NCI-H1092 (cell line): Measurements from ENCODE around the gene CNTF.
A peak's percentile ranks its signal among the peaks of the same experiment; 100 is the strongest.
"Not testable (repeated sequence)": the region's sequence is repeated elsewhere in the genome, so short reads cannot be mapped to it uniquely, and the experiment has no call there.

Source experiments
- DNase-seq: peaks from one replicate; lab custom pipeline; 2025; lab: John Stamatoyannopoulos, UW

Gene CNTF

GRCh38 chr11:58622344-58622743, at the start of gene CNTF:
Gene CNTF (plus strand): TSS chr11:58622665. CDS start chr11:58622753, 88 bp downstream.
- DNase-seq: no peak

- DNase-seq: not testable (repeated sequence)
Measured at GRCh38 chr11:58572906-58573305, 49.6 kb upstream of the CNTF start.

GRCh38 chr11:58573451-58574104, 48.9 kb upstream of the CNTF start:
- no peak for DNase-seq

- no peak for DNase-seq
Measured at GRCh38 chr11:58574881-58575280, 47.6 kb upstream of the CNTF start.

GRCh38 chr11:58575377-58576020, 47.0 kb upstream of the CNTF start, which contains the start of gene LPXN:
Gene LPXN (minus strand): TSS chr11:58575856. CDS start chr11:58575772, 84 bp downstream.
- no peak for DNase-seq

GRCh38 chr11:58576887-58577471, 45.5 kb upstream of the CNTF start:
- no peak for DNase-seq

- DNase-seq: peak; percentile 46
Measured at GRCh38 chr11:58577555-58578135, 44.8 kb upstream of the CNTF start.

GRCh38 chr11:58578136-58578634, 44.3 kb upstream of the CNTF start:
- DNase-seq: peak; percentile 99

- DNase-seq: peak; percentile 99
Measured at GRCh38 chr11:58578635-58579191, 43.8 kb upstream of the CNTF start, which contains the start of gene ZFP91. Gene ZFP91 (plus strand): TSS chr11:58579063. CDS start chr11:58579282, 219 bp downstream.

- peak; percentile 89 for DNase-seq
Measured at GRCh38 chr11:58579192-58580129, 43.0 kb upstream of the CNTF start.

GRCh38 chr11:58580311-58580710, 42.2 kb upstream of the CNTF start:
- no peak for DNase-seq

GRCh38 chr11:58582437-58582836, 40.0 kb upstream of the CNTF start:
- DNase-seq: no peak

GRCh38 chr11:58586998-58587397, 35.5 kb upstream of the CNTF start:
- no peak for DNase-seq

- DNase-seq: no peak
Measured at GRCh38 chr11:58591659-58592058, 30.8 kb upstream of the CNTF start.

- DNase-seq: no peak
Measured at GRCh38 chr11:58592760-58593472, 29.5 kb upstream of the CNTF start.

- no peak for DNase-seq
Measured at GRCh38 chr11:58594826-58595225, 27.6 kb upstream of the CNTF start.

GRCh38 chr11:58596621-58597020, 25.8 kb upstream of the CNTF start:
- DNase-seq: no peak

- no peak for DNase-seq
Measured at GRCh38 chr11:58597486-58598144, 24.9 kb upstream of the CNTF start.

GRCh38 chr11:58600510-58600909, 22.0 kb upstream of the CNTF start:
- DNase-seq: no peak
